ENCODE data around the gene KNCN. TPM values are rescaled to one million over a fixed set of nuclear protein-coding genes. Genes with fewer than 3 reads are reported as not detected.

The KNCN gene
- total RNA-seq, 4 donors from 2014 or later = not detected

DNA sequence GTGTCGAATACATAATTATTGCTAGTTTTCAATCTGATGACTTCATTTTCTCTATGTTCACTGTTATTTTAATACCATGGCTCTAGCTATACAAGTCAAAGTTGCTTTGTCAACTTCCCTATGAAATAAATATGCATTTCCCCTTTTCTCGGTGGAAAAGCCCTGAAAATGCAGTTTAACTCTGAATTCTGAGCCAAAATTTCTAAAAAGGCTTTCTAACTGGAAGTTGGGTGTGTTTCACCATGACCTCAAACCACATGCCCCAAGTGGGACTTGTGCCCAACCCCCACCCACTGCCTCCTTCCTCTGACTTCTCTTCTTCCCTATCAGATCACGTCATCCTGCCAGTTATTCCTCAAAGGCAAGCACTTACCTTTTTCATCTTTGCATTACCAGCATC lies 43.7 kb upstream of the KNCN start:
- no peak for TF ChIP-seq POLR2A (IDR thresholded peaks at IDR 0.05)
- TF ChIP-seq, protein P1, sequence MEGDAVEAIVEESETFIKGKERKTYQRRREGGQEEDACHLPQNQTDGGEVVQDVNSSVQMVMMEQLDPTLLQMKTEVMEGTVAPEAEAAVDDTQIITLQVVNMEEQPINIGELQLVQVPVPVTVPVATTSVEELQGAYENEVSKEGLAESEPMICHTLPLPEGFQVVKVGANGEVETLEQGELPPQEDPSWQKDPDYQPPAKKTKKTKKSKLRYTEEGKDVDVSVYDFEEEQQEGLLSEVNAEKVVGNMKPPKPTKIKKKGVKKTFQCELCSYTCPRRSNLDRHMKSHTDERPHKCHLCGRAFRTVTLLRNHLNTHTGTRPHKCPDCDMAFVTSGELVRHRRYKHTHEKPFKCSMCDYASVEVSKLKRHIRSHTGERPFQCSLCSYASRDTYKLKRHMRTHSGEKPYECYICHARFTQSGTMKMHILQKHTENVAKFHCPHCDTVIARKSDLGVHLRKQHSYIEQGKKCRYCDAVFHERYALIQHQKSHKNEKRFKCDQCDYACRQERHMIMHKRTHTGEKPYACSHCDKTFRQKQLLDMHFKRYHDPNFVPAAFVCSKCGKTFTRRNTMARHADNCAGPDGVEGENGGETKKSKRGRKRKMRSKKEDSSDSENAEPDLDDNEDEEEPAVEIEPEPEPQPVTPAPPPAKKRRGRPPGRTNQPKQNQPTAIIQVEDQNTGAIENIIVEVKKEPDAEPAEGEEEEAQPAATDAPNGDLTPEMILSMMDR (IDR thresholded peaks at IDR 0.05 in 4 of 5, conservative IDR thresholded peaks at IDR 0.05 in 1 of 5) = no peak
- peak in 1 of 2 donors; percentile 61 for DNase-seq
- H3K9me3 ChIP-seq = no peaks in the 10 kb centered on the region
- H3K36me3 ChIP-seq = peaks cover 0 to 39% of the 10 kb centered on the region in 2 donors
- no peaks in the 10 kb centered on the region for H3K27me3 ChIP-seq
- in situ Hi-C loops (cut with MboI; ENCODE audit: low sequenced_read_pairs in 4 of 4) (no loop called here), intact Hi-C loops (cut with DNase I; ENCODE audit: low total_unique reads) (no loop called here)
- no peak overlapping the region for H3K27ac ChIP-seq
- ATAC-seq = no peak
- no peak overlapping the region for H3K4me3 ChIP-seq
- peaks cover 22 to 32% of the 10 kb centered on the region in 2 donors for H3K4me1 ChIP-seq

DNA sequence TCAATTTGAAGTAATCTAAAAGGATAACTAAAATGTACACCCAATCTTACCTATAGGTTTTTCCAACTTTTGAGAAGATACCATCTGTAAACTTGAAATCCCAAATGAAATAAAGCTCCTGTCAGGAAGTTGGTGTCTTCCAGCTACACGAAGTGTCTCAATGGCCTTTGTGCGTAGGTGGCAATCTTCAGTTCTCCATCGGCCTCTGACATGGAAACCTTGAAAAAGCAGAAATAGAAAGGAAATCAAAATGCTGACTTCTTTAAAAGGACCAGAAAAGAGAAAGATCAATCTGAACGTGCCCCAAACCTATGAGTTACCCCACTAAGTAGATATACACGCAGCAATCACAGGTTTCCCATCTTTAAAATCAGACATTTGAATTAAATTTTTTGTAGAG lies 42.6 kb upstream of the KNCN start:
- intact Hi-C loops (cut with DNase I; ENCODE audit: low total_unique reads) (no loop called here), in situ Hi-C loops (cut with MboI; ENCODE audit: low sequenced_read_pairs in 4 of 4) (no loop called here)
- Histone ChIP-seq H3K27me3 (no peaks in the 10 kb centered on the region), H3K36me3 (peaks cover 0 to 50% of the 10 kb centered on the region in 2 donors), H3K9me3 (no peaks in the 10 kb centered on the region), H3K27ac (no peak overlapping the region), H3K4me3 (no peak overlapping the region), H3K4me1 (peaks cover 11 to 21% of the 10 kb centered on the region in 2 donors)
- no peak for TF ChIP-seq POLR2A (IDR thresholded peaks at IDR 0.05)
- TF ChIP-seq, protein P1 (IDR thresholded peaks at IDR 0.05 in 4 of 5, conservative IDR thresholded peaks at IDR 0.05 in 1 of 5) = no peak
- DNase-seq = no peak
- ATAC-seq = no peak

DNA sequence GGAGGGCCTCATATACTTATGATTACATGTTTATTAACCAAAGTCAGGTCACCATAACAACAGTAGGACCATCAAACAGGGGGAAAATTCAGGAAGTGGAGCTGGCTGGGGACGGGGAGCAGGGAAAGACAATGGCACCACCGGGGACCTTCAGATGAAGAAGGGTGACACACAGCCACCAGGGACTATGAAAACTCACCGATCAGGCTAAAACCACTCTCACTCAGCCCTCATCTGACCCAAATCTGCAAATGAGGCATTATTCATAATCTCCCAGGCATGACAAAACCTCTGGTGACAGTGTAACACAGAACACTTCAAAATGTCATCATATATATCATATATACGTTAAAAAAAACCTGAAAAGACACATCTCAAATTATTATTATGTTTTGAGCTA lies 41.4 kb upstream of the KNCN start:
- Histone ChIP-seq H3K36me3 (peaks cover 0 to 54% of the 10 kb centered on the region in 2 donors), H3K4me3 (no peak overlapping the region), H3K27me3 (no peaks in the 10 kb centered on the region), H3K4me1 (peaks cover 0 to 10% of the 10 kb centered on the region in 2 donors), H3K9me3 (no peaks in the 10 kb centered on the region), H3K27ac (no peak overlapping the region)
- in situ Hi-C loops (cut with MboI; ENCODE audit: low sequenced_read_pairs in 4 of 4) (no loop called here), intact Hi-C loops (cut with DNase I; ENCODE audit: low total_unique reads) (no loop called here)
- TF ChIP-seq, protein P1 (IDR thresholded peaks at IDR 0.05 in 4 of 5, conservative IDR thresholded peaks at IDR 0.05 in 1 of 5) = no peak
- no peak for TF ChIP-seq POLR2A (IDR thresholded peaks at IDR 0.05)
- ATAC-seq = no peak
- no peak for DNase-seq

DNA sequence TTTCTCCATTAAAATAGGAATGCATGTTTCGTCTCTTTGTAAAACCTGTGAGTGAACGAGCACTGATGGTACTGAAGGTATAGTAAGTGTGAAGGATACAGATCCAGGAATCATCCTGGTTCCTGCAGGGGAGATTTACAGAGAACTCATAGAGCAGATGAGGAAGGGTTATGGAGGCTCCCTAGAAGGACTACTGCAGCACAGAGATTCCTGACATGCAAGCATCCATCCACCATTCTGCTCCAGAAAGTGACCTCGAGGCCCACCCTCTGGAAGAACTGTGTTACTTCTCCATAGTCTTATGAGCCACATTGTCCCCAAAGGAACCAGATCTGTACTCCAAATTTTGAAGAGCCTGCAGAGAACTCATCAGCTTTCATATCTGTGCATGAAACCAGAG lies 38.1 kb upstream of the KNCN start:
- DNase-seq (no peak), ATAC-seq (no peak)
- Histone ChIP-seq H3K4me3 (no peak overlapping the region), H3K9me3 (no peaks in the 10 kb centered on the region), H3K4me1 (no peaks in the 10 kb centered on the region), H3K27ac (no peak overlapping the region), H3K36me3 (peaks cover 0 to 74% of the 10 kb centered on the region in 2 donors), H3K27me3 (no peaks in the 10 kb centered on the region)
- in situ Hi-C loops (cut with MboI; ENCODE audit: low sequenced_read_pairs in 4 of 4) = no loop called here
- no peak for TF ChIP-seq POLR2A (IDR thresholded peaks at IDR 0.05)
- TF ChIP-seq, protein P1 (IDR thresholded peaks at IDR 0.05 in 4 of 5, conservative IDR thresholded peaks at IDR 0.05 in 1 of 5) = no peak
- intact Hi-C loops (cut with DNase I; ENCODE audit: low total_unique reads) = no loop called here

DNA sequence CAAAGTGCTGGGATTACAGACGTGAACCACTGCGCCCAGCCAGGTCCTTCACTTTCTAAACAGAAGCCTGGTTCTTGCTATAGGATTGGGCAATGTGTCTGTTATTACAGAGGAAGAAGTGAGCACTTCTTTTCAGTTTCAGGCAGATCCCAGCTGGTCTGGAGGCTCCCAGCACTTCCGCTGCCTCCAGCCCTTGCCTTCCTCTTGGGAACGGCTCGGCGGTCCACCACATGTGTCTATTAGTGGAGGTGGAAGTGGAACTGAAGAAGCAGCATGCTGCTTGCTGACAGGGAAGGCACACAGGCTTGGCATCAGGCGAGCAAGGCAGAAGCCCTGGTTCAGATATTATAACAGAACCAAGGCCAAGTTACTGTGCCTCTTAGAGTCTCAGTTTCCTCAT lies 35.6 kb upstream of the KNCN start:
- no peaks in the 10 kb centered on the region for H3K9me3 ChIP-seq
- no peaks in the 10 kb centered on the region for H3K27me3 ChIP-seq
- DNase-seq = peak in 1 of 2 donors; percentile 46
- H3K27ac ChIP-seq = no peak overlapping the region
- H3K4me3 ChIP-seq = no peak overlapping the region
- no peak for TF ChIP-seq POLR2A (IDR thresholded peaks at IDR 0.05)
- TF ChIP-seq, protein P1 (IDR thresholded peaks at IDR 0.05 in 4 of 5, conservative IDR thresholded peaks at IDR 0.05 in 1 of 5) = no peak
- ATAC-seq = peak in 1 of 2 donors; percentile 47
- H3K4me1 ChIP-seq = no peaks in the 10 kb centered on the region
- in situ Hi-C loops (cut with MboI; ENCODE audit: low sequenced_read_pairs in 4 of 4) = no loop called here
- peaks cover 0 to 78% of the 10 kb centered on the region in 2 donors for H3K36me3 ChIP-seq
- intact Hi-C loops (cut with DNase I; ENCODE audit: low total_unique reads) = no loop called here

Measured in gastrocnemius medialis (tissue), 4 donors.